NCI-H146 treated with DMSO at 0.1 percent for 48 hours (cell line): Measurements from ENCODE around the gene FMR1.

ENCODE experiments used
- DNase-seq: peaks from one replicate; lab custom pipeline; 2025; ENCODE audit not compliant: unreplicated experiment; lab: John Stamatoyannopoulos, UW

FMR1 gene

DNA sequence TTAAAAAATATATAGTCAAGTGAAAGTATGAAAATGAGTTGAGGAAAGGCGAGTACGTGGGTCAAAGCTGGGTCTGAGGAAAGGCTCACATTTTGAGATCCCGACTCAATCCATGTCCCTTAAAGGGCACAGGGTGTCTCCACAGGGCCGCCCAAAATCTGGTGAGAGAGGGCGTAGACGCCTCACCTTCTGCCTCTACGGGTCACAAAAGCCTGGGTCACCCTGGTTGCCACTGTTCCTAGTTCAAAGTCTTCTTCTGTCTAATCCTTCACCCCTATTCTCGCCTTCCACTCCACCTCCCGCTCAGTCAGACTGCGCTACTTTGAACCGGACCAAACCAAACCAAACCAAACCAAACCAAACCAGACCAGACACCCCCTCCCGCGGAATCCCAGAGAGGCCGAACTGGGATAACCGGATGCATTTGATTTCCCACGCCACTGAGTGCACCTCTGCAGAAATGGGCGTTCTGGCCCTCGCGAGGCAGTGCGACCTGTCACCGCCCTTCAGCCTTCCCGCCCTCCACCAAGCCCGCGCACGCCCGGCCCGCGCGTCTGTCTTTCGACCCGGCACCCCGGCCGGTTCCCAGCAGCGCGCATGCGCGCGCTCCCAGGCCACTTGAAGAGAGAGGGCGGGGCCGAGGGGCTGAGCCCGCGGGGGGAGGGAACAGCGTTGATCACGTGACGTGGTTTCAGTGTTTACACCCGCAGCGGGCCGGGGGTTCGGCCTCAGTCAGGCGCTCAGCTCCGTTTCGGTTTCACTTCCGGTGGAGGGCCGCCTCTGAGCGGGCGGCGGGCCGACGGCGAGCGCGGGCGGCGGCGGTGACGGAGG lies at the start of gene FMR1:
Gene FMR1 (plus strand): TSS at position 728 of the 831 bp plus-strand sequence. CDS start 261 bp downstream, outside the sequence.
- peak; percentile 83 for DNase-seq

- DNase-seq, result no peak
Measured at GRCh38 chrX:147875866-147876596, 35.7 kb upstream of the FMR1 start.

DNA sequence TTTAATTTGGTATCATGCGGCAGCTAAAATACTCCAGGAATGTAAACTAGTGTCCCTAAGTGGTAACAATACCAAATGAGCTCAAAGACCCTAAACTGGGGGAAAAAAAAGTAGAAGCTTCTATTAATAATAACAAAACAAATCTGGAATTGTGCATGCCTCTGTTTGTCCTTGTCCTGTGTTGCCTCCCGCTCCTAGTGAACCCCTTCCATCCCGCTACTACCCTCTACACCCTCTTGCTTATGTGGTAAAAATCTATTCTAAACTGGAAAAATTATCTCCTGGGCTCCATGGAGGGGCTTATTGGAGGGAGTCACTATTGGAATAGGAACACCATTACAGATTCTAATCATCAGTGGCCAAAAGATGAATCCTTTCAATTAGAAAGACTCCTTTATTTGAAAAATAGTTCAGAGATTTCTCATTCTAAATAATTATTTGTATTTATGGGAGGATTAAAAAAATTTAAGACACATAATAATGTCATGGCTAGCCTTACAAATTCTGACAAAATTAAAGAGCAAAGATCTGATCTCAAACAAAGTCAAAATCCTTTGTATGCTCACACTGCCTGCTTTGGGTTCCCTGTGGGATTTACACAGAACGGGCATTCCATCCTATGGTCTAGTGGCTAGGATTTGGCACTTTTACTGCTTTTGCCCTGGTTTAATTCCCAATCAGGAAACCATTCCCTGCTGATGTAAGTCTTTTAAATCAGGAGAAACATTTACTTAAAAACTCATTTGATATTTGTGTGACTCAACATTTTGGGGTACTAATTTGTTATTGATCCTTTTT lies 34.7 kb upstream of the FMR1 start:
- DNase-seq, result no peak

GRCh38 chrX:147877726-147878125 lies 34.0 kb upstream of the FMR1 start:
- DNase-seq, result no peak

DNA sequence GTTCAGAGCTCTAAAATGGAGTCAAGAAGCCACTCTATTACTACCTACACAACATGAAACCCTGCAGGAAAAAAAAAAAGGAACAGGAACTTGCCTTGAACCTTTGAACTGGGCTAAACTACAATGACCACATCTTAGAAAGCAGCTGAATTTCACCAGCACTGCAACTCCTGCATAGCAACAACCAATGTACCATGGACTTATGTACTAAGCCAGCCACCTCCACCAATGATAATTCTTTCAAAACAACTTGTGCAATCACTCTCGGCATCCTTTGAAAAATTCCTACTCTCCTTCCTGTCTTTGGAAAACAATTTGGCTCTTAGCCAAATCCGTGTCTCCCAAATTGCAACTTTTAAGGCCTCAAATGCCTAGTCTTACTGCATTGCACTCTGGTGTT lies 26.8 kb upstream of the FMR1 start:
- DNase-seq, result no peak

GRCh38 chrX:147890756-147891155 lies 21.0 kb upstream of the FMR1 start:
- DNase-seq, result no peak

DNA sequence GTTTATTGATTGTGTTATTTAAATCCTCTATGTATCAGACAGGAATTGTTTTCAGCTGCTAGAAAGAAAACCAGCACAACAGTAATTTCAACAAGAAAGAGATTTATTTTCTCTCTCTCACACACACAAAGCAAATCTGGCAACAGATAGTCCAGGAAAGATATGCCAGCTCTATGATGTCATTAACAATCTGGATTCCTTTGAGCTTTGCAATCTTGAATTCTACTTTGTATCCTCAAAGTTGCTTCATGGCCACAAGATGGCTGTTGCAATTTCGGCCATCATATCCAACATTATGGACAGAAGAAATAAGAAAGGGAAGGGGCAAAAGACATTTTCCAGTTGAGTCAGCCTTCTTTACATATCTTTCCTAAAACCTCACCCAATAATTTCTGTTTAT lies 19.8 kb upstream of the FMR1 start:
- no peak for DNase-seq

DNA sequence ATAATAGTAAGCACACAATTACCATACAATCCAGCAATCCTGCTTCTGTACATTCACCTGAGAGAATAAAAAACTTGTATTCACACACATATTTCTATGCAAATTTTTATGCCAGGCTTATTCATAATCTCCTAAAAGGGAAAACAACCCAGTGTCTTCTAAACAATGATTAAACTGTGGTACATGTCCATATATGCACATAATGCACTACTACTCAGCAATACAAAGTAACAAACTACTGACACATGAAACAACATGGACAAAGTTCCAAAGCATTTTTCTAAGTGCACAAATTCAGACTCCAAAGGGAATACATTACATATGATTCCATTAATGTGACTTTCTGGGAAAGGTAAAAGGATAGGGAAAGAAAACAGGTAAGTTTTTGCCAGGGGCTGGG lies 18.0 kb upstream of the FMR1 start:
- DNase-seq, result no peak

GRCh38 chrX:147894366-147894963 lies 17.3 kb upstream of the FMR1 start:
- DNase-seq, result no peak

GRCh38 chrX:147897117-147897516 lies 14.6 kb upstream of the FMR1 start:
- no peak for DNase-seq

- DNase-seq, result no peak
Measured at GRCh38 chrX:147898951-147899350, 12.8 kb upstream of the FMR1 start.

- DNase-seq, result no peak
Measured at GRCh38 chrX:147899379-147900114, 12.2 kb upstream of the FMR1 start.

DNA sequence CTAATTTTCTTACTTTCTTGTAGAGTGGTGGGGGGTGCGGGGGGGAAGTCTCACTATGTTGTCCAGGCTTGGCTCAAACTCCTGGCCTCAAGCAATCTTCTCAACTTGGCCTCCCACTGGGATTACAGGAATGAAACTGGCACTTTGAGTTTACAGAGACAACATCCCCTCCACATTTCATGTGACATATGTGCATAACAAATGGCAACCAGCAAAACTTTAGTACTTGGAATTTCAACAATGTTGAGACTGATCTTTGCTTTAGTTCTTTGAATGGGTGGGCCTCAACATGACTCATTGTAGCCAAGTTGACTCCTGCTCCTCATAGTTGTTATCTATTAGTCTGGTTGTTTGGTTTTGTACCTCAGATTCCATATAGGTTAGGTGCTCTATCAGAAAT lies 11.4 kb upstream of the FMR1 start:
- DNase-seq, result no peak

DNA sequence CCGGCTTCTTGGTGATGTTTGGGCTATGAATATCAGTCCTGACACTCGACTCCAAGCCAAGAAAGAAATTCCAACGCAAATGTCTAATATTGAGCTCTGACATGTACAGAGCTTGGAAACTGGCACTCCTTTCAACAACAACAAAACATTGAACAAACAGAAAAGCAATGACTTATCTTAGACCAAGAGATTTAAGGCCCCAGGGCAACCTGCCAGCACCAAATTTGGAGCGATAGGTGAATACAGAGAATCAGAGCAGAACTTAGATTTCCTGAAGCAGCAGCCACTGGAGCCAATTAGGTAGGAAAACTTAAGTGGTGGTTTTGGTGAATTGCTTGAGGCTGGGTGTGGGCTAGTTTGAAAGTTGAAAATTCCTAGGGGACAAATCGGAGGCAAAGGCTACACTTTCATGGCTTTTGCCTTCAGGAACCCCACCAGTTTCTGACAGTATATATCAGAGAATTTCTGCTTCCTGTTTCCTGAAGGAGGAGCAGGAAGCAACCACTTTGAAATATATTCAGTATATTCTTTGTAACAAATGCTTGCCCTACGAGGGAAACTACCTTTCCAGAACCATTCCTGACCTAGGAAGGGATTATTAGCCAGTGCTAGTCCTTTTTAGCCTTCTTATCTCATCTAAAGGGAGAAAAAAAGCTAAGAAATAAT lies 10.1 kb upstream of the FMR1 start:
- DNase-seq, result no peak

- no peak for DNase-seq
Measured at GRCh38 chrX:147902270-147902669, 9.4 kb upstream of the FMR1 start.

GRCh38 chrX:147908106-147908505 lies 3.6 kb upstream of the FMR1 start:
- no peak for DNase-seq

DNA sequence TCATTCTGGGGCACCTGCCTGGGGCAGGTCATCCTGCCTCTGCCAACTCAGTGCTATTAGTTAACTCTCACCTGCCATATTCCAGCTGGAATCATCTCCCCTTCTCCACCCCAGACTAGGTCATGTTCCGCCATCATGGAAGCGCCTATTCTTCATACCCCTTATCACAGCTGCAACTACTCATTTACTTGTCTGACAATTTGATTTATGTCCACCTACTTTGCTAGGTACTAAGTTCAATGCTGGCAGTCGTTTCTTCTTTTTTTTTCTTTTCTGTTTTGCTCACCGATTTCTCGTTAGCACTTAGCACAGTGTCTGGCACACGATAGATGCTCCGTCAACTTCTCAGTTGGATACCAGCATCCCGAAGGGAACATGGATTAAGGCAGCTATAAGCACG lies 1.1 kb upstream of the FMR1 start:
- DNase-seq, result no peak

DNA sequence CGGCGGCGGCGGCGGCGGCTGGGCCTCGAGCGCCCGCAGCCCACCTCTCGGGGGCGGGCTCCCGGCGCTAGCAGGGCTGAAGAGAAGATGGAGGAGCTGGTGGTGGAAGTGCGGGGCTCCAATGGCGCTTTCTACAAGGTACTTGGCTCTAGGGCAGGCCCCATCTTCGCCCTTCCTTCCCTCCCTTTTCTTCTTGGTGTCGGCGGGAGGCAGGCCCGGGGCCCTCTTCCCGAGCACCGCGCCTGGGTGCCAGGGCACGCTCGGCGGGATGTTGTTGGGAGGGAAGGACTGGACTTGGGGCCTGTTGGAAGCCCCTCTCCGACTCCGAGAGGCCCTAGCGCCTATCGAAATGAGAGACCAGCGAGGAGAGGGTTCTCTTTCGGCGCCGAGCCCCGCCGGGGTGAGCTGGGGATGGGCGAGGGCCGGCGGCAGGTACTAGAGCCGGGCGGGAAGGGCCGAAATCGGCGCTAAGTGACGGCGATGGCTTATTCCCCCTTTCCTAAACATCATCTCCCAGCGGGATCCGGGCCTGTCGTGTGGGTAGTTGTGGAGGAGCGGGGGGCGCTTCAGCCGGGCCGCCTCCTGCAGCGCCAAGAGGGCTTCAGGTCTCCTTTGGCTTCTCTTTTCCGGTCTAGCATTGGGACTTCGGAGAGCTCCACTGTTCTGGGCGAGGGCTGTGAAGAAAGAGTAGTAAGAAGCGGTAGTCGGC lies 528 bp downstream of the FMR1 start:
- DNase-seq, result no peak

DNA sequence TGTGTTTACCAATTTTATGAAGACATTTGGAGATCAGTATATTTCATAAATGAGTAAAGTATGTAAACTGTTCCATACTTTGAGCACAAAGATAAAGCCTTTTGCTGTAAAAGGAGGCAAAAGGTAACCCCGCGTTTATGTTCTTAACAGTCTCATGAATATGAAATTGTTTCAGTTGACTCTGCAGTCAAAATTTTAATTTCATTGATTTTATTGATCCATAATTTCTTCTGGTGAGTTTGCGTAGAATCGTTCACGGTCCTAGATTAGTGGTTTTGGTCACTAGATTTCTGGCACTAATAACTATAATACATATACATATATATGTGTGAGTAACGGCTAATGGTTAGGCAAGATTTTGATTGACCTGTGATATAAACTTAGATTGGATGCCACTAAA lies 1.9 kb downstream of the FMR1 start:
- DNase-seq, result no peak
